SK-N-SH treated with all-trans-retinoic acid at 6 μM for 48 hours (cell line): ENCODE data around the gene FBXL5.

ENCODE experiments used
- ATAC-seq: fragments of 200-7000 bp; cut with Tn5 transposase; 3 replicates; pipeline ENCODE4 v1.9.1; 2020; ENCODE audit warnings: mild to moderate bottlenecking, moderate library complexity
- ARNTL ChIP-seq: fragments of 450-650 bp; formaldehyde crosslinking; IDR thresholded peaks from 2 replicates; pipeline ENCODE4 v1.5.0; 2020; ENCODE audit warnings: low read depth, mild to moderate bottlenecking, moderate library complexity, borderline replicate concordance
- BACH2 ChIP-seq: fragments of 250-450 bp; sonication (Bioruptor Pico); IDR thresholded peaks from 2 replicates; pipeline ENCODE4 v1.9.0; 2021; ENCODE audit warnings: mild to moderate bottlenecking, borderline replicate concordance
- CSDC2 ChIP-seq: fragments of 250-450 bp; sonication (Bioruptor Pico); IDR thresholded peaks from 2 replicates; pipeline ENCODE4 v1.5.0; 2020; ENCODE audit warnings: mild to moderate bottlenecking, moderate library complexity
- ESRRG ChIP-seq: fragments of 250-450 bp; sonication (Bioruptor Pico); IDR thresholded peaks from 2 replicates; pipeline ENCODE4 v1.6.1; 2021; ENCODE audit warnings: mild to moderate bottlenecking
- GLIS3 ChIP-seq: fragments of 250-450 bp; sonication (Bioruptor Pico); IDR thresholded peaks from 2 replicates; pipeline ENCODE4 v1.5.0; 2020; ENCODE audit warnings: mild to moderate bottlenecking, moderate library complexity
- ISL1 ChIP-seq: fragments of 250-450 bp; sonication (Bioruptor Pico); IDR thresholded peaks from 2 replicates; pipeline ENCODE4 v2.1.2; 2022; ENCODE audit warnings: mild to moderate bottlenecking, moderate library complexity
- OSR1 ChIP-seq: fragments of 250-450 bp; sonication (Bioruptor Pico); IDR thresholded peaks from 2 replicates; pipeline ENCODE4 v1.8.0; 2022; ENCODE audit warnings: moderate library complexity, mild to moderate bottlenecking, inconsistent platforms
- PPARA ChIP-seq: fragments of 250-450 bp; sonication (Bioruptor Pico); IDR thresholded peaks from 2 replicates; pipeline ENCODE4 v1.5.0; 2020; ENCODE audit warnings: mild to moderate bottlenecking, borderline replicate concordance
- RARB ChIP-seq: fragments of 250-450 bp; sonication (Bioruptor Pico); IDR thresholded peaks from 2 replicates; pipeline ENCODE4 v1.8.0; 2021; ENCODE audit warnings: mild to moderate bottlenecking, moderate library complexity
- SNAI2 ChIP-seq: fragments of 250-450 bp; sonication (Bioruptor Pico); IDR thresholded peaks from 2 replicates; pipeline ENCODE4 v1.5.0; 2020; ENCODE audit warnings: mild to moderate bottlenecking, moderate library complexity
- TCF4 ChIP-seq: fragments of 250-450 bp; sonication (Bioruptor Pico); IDR thresholded peaks from 2 replicates; pipeline ENCODE4 v1.8.0; 2021; ENCODE audit warnings: mild to moderate bottlenecking, moderate library complexity, borderline replicate concordance
- ZC3H10 ChIP-seq: fragments of 250-450 bp; sonication (Bioruptor Pico); IDR thresholded peaks from 2 replicates; pipeline ENCODE4 v1.5.1; 2021; ENCODE audit warnings: mild to moderate bottlenecking, moderate library complexity
- ZFP3 ChIP-seq: fragments of 250-450 bp; sonication (Bioruptor Pico); IDR thresholded peaks from 2 replicates; pipeline ENCODE4 v1.5.0; 2020; ENCODE audit warnings: mild to moderate bottlenecking, moderate library complexity
- ZFP30 ChIP-seq: fragments of 450-650 bp; formaldehyde crosslinking; IDR thresholded peaks from 2 replicates; pipeline ENCODE4 v1.5.0; 2022; ENCODE audit warnings: mild to moderate bottlenecking, moderate library complexity
- ZNF565 ChIP-seq: fragments of 450-650 bp; formaldehyde crosslinking; conservative IDR thresholded peaks from 2 replicates; pipeline ENCODE4 v1.5.0; 2020; ENCODE audit warnings: low read depth, mild to moderate bottlenecking, moderate library complexity
- ZNF70 ChIP-seq: fragments of 450-650 bp; formaldehyde crosslinking; IDR thresholded peaks from 2 replicates; pipeline ENCODE4 v1.5.0; 2020; ENCODE audit warnings: mild to moderate bottlenecking, moderate library complexity
- ZNF8 ChIP-seq: fragments of 450-650 bp; formaldehyde crosslinking; IDR thresholded peaks from 2 replicates; pipeline ENCODE4 v1.5.0; 2020; ENCODE audit warnings: mild to moderate bottlenecking, moderate library complexity
- TF ChIP-seq, protein P1 (sequence below): fragments of 250-450 bp; sonication (Bioruptor Pico); IDR thresholded peaks from 2 replicates; pipeline ENCODE4 v1.5.0; 2020; ENCODE audit warnings: mild to moderate bottlenecking, moderate library complexity
- TF ChIP-seq, protein P2 (sequence below): fragments of 250-450 bp; sonication (Bioruptor Pico); IDR thresholded peaks from 2 replicates; pipeline ENCODE4 v1.8.0; 2021; ENCODE audit warnings: low read depth, mild to moderate bottlenecking, moderate library complexity, borderline replicate concordance
- TF ChIP-seq, protein P3 (sequence below): fragments of 250-450 bp; sonication (Bioruptor Pico); IDR thresholded peaks from 2 replicates; pipeline ENCODE4 v1.5.1; 2020; ENCODE audit warnings: low read depth, mild to moderate bottlenecking, moderate library complexity

Gene FBXL5

DNA sequence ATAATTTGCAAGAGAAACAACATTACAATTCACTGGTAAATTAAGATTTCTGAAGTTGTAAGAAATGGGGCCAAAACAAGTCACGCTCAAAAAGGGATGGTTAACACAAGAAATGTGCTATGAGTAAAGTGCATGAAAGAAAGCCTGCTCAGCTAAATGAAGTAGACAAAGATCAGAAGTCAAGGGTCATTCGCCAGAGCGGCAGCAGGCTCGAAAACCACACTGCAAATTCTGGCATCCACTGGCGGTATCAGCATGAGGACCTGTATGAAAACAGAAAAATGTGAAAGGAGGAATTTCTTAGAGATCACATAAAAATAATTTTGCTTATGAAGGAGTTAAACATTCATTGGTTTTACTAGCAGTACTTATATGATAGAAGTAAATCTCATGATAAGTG lies 49.6 kb downstream of the FBXL5 start:
- no peak for ATAC-seq

DNA sequence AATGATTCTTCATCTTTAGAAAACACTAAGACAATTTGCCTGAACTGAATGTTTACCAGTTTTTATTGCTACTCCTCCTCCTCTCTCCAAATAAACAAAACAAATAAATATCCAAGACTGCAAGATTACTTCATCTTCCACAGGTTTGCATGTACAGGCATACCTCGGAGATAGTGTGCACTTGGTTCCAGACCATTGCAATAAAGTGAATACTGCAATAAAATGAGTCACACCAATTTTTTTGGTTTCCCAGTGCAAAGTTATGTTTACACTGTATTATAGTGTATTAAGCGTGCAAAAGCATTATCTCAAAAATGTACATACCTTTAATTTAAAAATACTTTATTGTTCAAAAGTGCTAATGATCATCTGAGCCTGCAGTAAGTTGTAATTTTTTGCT lies 53.3 kb downstream of the FBXL5 start:
- ATAC-seq, result no peak

More for the DNA sequence above, 49.6 kb downstream of the FBXL5 start:
- TF ChIP-seq ZFP30 (CRISPR knock-in tag), result no peak
- no peak for TF ChIP-seq SNAI2 (CRISPR knock-in tag)

DNA sequence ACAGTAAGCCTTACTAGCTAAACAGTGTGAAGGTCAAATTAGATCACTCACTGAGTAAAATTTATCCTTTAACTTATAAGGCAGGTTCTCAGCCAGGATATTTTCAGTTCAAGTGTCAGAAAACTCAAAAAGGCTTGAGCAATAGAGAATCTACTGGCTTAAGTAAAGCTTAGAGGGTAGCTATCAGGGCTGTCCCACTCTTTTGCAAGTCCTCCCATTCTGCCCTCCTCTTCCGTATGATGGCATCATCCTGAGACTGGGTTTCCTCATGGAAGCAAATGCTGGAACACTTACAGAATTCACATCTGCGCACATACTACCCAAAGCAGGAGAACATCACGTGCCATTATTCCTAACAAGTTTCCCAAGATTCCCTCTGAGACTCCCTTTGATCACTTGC lies 55.0 kb downstream of the FBXL5 start:
- no peak for ATAC-seq
- TF ChIP-seq, protein P1, sequence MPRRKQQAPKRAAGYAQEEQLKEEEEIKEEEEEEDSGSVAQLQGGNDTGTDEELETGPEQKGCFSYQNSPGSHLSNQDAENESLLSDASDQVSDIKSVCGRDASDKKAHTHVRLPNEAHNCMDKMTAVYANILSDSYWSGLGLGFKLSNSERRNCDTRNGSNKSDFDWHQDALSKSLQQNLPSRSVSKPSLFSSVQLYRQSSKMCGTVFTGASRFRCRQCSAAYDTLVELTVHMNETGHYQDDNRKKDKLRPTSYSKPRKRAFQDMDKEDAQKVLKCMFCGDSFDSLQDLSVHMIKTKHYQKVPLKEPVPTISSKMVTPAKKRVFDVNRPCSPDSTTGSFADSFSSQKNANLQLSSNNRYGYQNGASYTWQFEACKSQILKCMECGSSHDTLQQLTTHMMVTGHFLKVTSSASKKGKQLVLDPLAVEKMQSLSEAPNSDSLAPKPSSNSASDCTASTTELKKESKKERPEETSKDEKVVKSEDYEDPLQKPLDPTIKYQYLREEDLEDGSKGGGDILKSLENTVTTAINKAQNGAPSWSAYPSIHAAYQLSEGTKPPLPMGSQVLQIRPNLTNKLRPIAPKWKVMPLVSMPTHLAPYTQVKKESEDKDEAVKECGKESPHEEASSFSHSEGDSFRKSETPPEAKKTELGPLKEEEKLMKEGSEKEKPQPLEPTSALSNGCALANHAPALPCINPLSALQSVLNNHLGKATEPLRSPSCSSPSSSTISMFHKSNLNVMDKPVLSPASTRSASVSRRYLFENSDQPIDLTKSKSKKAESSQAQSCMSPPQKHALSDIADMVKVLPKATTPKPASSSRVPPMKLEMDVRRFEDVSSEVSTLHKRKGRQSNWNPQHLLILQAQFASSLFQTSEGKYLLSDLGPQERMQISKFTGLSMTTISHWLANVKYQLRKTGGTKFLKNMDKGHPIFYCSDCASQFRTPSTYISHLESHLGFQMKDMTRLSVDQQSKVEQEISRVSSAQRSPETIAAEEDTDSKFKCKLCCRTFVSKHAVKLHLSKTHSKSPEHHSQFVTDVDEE (CRISPR knock-in tag), result no peak
- TF ChIP-seq BACH2 (CRISPR knock-in tag) (no peak), SNAI2 (CRISPR knock-in tag) (no peak), CSDC2 (CRISPR knock-in tag) (no peak), ZC3H10 (CRISPR knock-in tag) (no peak), ARNTL (CRISPR knock-in tag) (no peak), OSR1 (CRISPR knock-in tag) (no peak)
- TF ChIP-seq, all 23 proteins: peak for 0

More for the DNA sequence above, 53.3 kb downstream of the FBXL5 start:
- no peak for TF ChIP-seq SNAI2 (CRISPR knock-in tag)
- TF ChIP-seq, all 23 proteins: peak for 0

DNA sequence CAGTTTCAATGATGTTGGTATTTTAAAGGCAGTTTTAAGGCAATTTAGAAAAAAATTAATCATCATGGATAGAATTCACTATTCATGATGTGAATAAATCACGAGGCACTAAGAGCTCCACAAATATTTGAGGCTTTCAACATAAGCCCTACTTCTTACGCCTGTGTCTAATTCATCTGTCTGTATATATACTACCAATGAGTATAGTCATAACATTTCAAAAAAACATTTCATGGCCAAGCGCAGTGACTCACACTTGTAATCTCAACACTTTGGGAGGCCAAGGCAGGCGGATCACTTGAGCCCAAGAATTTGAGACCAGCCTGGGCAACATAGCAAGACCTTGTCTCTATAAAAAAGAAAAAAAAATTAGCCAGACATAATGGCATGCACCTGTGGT lies 56.5 kb downstream of the FBXL5 start:
- TF ChIP-seq ZNF70 (CRISPR knock-in tag) (no peak), OSR1 (CRISPR knock-in tag) (no peak), ZFP3 (CRISPR knock-in tag) (no peak), GLIS3 (CRISPR knock-in tag) (no peak), ZNF565 (CRISPR knock-in tag) (no peak)
- no peak for ATAC-seq

DNA sequence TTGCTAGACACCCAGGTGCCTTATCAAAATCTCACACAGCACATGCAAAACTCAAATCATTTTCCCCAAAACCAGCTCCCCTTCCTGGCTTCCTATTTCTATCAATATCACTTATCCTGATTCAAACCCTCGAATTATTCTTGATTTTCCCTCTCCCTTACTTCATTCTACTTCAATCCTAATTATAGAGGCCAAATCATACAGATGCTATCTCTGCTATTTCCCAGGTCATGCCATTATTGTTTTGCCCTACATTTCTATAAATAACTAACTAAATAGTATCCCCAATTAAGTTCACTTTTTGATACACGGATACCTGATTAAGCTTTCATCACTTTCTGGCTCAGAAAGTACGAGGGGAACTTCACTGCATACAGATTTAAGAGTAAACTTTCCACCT lies 62.4 kb downstream of the FBXL5 start:
- TF ChIP-seq ZNF565 (CRISPR knock-in tag) (no peak), ARNTL (CRISPR knock-in tag) (no peak), ZNF70 (CRISPR knock-in tag) (no peak), OSR1 (CRISPR knock-in tag) (no peak), RARB (CRISPR knock-in tag) (no peak), ZC3H10 (CRISPR knock-in tag) (no peak), ESRRG (CRISPR knock-in tag) (no peak)
- TF ChIP-seq, protein P2, sequence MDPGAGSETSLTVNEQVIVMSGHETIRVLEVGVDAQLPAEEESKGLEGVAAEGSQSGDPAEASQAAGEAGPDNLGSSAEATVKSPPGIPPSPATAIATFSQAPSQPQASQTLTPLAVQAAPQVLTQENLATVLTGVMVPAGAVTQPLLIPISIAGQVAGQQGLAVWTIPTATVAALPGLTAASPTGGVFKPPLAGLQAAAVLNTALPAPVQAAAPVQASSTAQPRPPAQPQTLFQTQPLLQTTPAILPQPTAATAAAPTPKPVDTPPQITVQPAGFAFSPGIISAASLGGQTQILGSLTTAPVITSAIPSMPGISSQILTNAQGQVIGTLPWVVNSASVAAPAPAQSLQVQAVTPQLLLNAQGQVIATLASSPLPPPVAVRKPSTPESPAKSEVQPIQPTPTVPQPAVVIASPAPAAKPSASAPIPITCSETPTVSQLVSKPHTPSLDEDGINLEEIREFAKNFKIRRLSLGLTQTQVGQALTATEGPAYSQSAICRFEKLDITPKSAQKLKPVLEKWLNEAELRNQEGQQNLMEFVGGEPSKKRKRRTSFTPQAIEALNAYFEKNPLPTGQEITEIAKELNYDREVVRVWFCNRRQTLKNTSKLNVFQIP (CRISPR knock-in tag), result no peak
- TF ChIP-seq, protein P3, sequence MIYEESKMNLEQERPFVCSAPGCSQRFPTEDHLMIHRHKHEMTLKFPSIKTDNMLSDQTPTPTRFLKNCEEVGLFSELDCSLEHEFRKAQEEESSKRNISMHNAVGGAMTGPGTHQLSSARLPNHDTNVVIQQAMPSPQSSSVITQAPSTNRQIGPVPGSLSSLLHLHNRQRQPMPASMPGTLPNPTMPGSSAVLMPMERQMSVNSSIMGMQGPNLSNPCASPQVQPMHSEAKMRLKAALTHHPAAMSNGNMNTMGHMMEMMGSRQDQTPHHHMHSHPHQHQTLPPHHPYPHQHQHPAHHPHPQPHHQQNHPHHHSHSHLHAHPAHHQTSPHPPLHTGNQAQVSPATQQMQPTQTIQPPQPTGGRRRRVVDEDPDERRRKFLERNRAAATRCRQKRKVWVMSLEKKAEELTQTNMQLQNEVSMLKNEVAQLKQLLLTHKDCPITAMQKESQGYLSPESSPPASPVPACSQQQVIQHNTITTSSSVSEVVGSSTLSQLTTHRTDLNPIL, result no peak
- ATAC-seq, result no peak

DNA sequence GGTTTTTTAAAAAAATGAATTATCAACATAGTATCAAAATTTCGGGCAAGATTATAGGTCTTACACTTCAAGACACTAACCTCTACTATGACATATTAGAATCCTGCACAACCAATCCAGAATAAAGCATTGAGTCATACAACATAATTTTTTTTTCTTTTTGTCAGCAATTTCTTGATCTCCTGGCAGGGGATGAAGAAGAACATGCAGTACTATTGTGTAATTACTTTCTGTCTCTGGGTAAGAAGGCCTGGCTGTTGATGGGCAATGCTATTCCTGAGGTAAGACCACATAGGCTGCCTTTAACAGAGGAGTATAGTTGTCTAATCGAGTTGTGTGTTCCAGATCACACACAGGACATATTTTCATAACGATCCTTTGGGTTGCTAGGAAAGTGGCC lies 67.5 kb downstream of the FBXL5 start:
- TF ChIP-seq TCF4 (CRISPR knock-in tag), result no peak
- TF ChIP-seq PPARA, result no peak
- no peak for TF ChIP-seq OSR1 (CRISPR knock-in tag)
- TF ChIP-seq ZNF565 (CRISPR knock-in tag), result no peak
- no peak for TF ChIP-seq CSDC2 (CRISPR knock-in tag)
- no peak for TF ChIP-seq ZC3H10 (CRISPR knock-in tag)
- TF ChIP-seq, protein P2 (CRISPR knock-in tag), result no peak
- TF ChIP-seq ZNF8, result no peak
- TF ChIP-seq ISL1 (CRISPR knock-in tag), result no peak
- no peak for ATAC-seq
